ENCODE measurements around the gene TMEM39B. TPM values are rescaled to one million over a fixed set of nuclear protein-coding genes. Genes with fewer than 3 reads are reported as not detected.
"Not testable (repeated sequence)": the region's sequence is repeated elsewhere in the genome, so short reads cannot be mapped to it uniquely, and the experiment has no call there.

Gene TMEM39B
- total and polyA plus RNA-seq, 8 donors = 5.1 to 11.8 (median 6.2) TPM

DNA sequence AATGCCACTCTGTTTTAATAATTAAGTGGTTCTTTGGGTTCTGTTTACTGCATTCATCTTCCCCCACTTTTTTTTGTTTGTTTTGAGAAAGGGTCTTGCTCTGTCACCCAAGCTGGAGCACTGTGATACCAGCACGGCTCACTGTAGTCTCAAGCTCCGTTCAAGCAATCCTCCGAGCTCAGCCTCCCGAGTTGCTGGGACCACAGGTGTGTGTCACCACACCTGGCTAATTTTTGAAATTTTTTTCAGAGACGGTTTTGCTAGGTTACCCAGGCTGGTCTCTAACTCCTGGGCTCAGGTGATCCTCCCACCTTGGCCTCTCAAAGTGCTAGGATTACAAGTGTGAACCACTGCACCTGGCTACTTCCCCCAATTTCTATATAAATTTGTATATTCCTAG is 64.4 kb downstream of the TMEM39B start:
- no peak for TF ChIP-seq CTCF (IDR thresholded peaks at IDR 0.05)
- Histone ChIP-seq H3K4me1 (peaks cover 0 to 6% (median 5%) of the 10 kb centered on the region in 3 donors), H3K27me3 (no peaks in the 10 kb centered on the region), H3K4me3 (no peak overlapping the region), H3K36me3 (no peaks in the 10 kb centered on the region), H3K27ac (no peak overlapping the region), H3K9me3 (no peaks in the 10 kb centered on the region)
- ATAC-seq (no peak), FAIRE-seq (no peak), DNase-seq (no peak)
- 94 to 95% methylated on average over 5 of the region's 5 CpGs for WGBS, 2 donors
- intact Hi-C loops (cut with DNase I) = no loop called here

DNA sequence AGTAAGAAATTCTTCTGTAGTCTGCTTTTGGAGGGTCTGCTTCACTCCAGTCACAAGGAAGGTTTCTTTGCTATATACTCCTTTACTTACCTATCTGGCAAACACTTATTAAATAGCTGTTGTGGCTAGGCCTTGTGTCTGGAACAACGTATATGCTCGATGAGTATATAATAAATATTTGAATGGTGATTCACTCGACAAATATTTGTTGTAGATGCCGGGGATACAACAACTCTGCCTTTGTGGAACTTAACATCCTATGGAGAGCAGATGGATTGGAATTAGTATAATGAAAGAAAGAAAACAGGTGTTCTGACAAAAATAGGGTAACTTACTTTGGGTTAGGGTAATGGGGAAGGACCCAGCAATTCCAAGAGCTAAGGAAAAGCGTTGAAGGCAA is 66.2 kb downstream of the TMEM39B start:
- intact Hi-C loops (cut with DNase I) = no loop called here
- no peak for TF ChIP-seq CTCF (IDR thresholded peaks at IDR 0.05)
- no peaks in the 10 kb centered on the region for H3K27me3 ChIP-seq
- peaks cover 0 to 12% (median 5%) of the 10 kb centered on the region in 3 donors for H3K4me1 ChIP-seq
- FAIRE-seq = no peak
- H3K36me3 ChIP-seq = no peaks in the 10 kb centered on the region
- no peaks in the 10 kb centered on the region for H3K9me3 ChIP-seq
- no peak for ATAC-seq
- H3K27ac ChIP-seq = no peak overlapping the region
- H3K4me3 ChIP-seq = no peak overlapping the region
- 37 to 43% methylated on average over 5 of the region's 5 CpGs for WGBS, 2 donors
- DNase-seq = no peak

DNA sequence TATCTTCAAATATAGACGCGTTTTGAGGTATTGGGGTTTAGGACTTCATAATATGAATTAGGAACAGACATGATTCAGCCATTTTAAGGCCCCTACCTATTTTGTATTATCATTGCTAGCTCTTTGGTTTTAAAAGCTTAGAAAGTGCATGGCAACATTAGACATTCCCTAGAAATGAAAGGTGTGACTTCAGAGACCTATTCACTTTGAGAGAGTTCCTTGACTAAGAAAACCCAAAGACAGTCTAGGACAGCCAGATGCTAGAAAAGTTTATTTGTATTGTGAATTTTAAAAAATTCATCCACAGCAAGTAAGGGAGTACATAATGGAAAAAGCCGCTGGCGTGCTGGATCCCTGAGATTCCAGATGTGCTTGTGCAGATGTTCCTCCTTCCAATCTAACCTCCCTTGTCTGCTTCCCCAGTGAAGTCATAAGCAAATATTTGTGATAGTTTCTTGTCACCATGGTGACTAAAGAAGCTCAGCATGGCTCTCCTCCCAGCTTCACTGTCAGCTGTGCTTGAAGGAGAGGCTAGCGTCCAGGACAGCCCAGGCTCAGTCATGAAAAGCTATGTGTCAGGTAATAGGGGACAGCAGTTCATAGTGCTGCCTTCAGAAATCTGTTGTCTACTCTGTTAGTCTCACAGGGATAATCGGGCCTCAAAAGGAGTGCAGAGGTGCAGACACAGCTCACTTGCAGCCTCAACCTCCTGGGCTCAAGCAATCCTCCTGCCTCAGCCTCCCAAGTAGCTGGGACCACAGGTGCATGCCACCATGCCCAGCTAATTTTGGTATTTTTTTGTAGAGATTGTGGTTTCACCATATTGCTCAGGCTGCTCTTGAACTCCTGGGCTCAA is 69.9 kb downstream of the TMEM39B start:
- intact Hi-C loops (cut with DNase I) = no loop called here
- ATAC-seq (peak; percentile 69 to 90 (median 87)), DNase-seq (peak in 3 of 6 donors; percentile 20 to 51 (median 37)), FAIRE-seq (no peak)
- TF ChIP-seq CTCF (IDR thresholded peaks at IDR 0.05) = no peak
- Histone ChIP-seq H3K9me3 (no peaks in the 10 kb centered on the region), H3K36me3 (no peaks in the 10 kb centered on the region), H3K27me3 (no peaks in the 10 kb centered on the region), H3K4me3 (no peak overlapping the region), H3K27ac (peak overlapping the region in 1 of 4 donors; percentile 46), H3K4me1 (peaks cover 0 to 12% (median 5%) of the 10 kb centered on the region in 3 donors)
- WGBS, 2 donors = 39 to 49% methylated on average over 6 of the region's 6 CpGs

- H3K9me3 ChIP-seq; H3K27ac ChIP-seq; H3K27me3 ChIP-seq; DNase-seq; H3K4me3 ChIP-seq; intact Hi-C loops (cut with DNase I); FAIRE-seq; ATAC-seq; H3K36me3 ChIP-seq: not testable (repeated sequence)
- 78 to 86% methylated on average over 4 of the region's 4 CpGs for WGBS, 2 donors
- H3K4me1 ChIP-seq = peaks cover 0 to 12% (median 5%) of the 10 kb centered on the region in 3 donors
Observed at GRCh38 chr1:32143302-32143695, 70.6 kb downstream of the TMEM39B start.

DNA sequence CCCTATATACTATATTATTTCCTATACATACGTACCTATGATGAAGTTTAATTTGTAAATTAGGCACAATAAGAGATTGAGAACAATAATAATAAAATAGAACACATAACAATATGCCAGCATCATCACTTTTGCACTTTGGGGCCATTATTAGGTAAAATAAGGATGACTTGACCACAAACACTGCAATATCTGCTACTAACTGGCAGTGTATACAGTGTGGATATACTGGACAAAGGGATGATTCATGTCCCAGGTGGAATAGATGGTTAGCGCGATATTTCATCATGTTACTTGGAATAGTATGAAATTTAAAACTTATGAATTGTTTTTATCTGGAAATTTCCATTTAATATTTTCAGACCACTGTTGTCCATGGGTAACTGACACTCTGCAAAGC is 71.3 kb downstream of the TMEM39B start:
- no peaks in the 10 kb centered on the region for H3K36me3 ChIP-seq
- no peak for TF ChIP-seq CTCF (IDR thresholded peaks at IDR 0.05)
- intact Hi-C loops (cut with DNase I) = no loop called here
- whole genome bisulfite sequencing, 2 donors = 93 to 95% methylated on average over 3 of the region's 3 CpGs
- H3K4me3 ChIP-seq = no peak overlapping the region
- H3K27ac ChIP-seq = no peak overlapping the region
- ATAC-seq (no peak), DNase-seq (no peak), FAIRE-seq (no peak)
- H3K27me3 ChIP-seq = no peaks in the 10 kb centered on the region
- no peaks in the 10 kb centered on the region for H3K9me3 ChIP-seq
- H3K4me1 ChIP-seq = peaks cover 0 to 11% (median 5%) of the 10 kb centered on the region in 3 donors

DNA sequence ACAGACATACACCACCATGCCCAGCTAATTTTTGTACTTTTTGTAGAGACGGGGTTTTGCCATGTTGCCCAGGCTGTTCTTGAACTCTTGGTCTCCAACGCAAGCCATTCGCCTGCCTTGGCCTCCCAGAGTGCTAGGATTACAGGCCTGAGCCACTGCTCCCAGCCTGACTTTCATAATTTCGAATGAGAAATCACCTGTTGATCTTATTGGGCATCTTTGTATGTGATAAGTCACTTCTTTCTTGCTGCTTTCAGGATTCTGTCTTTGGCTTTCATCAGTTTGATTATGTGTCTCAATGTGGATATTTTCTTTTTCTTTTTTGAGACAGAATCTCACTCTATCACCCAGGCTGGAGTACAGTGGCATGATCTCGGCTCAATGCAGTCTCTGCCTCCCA is 75.1 kb downstream of the TMEM39B start:
- WGBS, 2 donors = 98% methylated on average over 5 of the region's 5 CpGs
- H3K4me3 ChIP-seq; H3K9me3 ChIP-seq; DNase-seq; H3K36me3 ChIP-seq; FAIRE-seq; H3K27ac ChIP-seq; ATAC-seq; H3K27me3 ChIP-seq; intact Hi-C loops (cut with DNase I); H3K4me1 ChIP-seq: not testable (repeated sequence)
